ENCODE data around the gene VSTM5.

GRCh38 chr11:93773045-93773477 is 77.4 kb downstream of the VSTM5 start:
- TF ChIP-seq POLR2A (IDR thresholded peaks at IDR 0.05; ENCODE audit: extremely low read depth, insufficient read length) (no peak), CTCF (IDR thresholded peaks at IDR 0.05; ENCODE audit: low read depth, low read length) (no peak), MAX (IDR thresholded peaks at IDR 0.05; ENCODE audit: low read depth, low read length) (no peak)

Data from NB4 (cell line).